HG02623 (cell line): ENCODE data around the gene FGFR4.
"Not testable (repeated sequence)": the region's sequence is repeated elsewhere in the genome, so short reads cannot be mapped to it uniquely, and the experiment has no call there.

ENCODE experiments used
- ATAC-seq: cut with Tn5 transposase; IDR thresholded peaks from one replicate; pipeline ENCODE4 v1.9.1; 2021; ENCODE audit warnings: moderate library complexity; ENCODE audit not compliant: unreplicated experiment

The FGFR4 gene

DNA sequence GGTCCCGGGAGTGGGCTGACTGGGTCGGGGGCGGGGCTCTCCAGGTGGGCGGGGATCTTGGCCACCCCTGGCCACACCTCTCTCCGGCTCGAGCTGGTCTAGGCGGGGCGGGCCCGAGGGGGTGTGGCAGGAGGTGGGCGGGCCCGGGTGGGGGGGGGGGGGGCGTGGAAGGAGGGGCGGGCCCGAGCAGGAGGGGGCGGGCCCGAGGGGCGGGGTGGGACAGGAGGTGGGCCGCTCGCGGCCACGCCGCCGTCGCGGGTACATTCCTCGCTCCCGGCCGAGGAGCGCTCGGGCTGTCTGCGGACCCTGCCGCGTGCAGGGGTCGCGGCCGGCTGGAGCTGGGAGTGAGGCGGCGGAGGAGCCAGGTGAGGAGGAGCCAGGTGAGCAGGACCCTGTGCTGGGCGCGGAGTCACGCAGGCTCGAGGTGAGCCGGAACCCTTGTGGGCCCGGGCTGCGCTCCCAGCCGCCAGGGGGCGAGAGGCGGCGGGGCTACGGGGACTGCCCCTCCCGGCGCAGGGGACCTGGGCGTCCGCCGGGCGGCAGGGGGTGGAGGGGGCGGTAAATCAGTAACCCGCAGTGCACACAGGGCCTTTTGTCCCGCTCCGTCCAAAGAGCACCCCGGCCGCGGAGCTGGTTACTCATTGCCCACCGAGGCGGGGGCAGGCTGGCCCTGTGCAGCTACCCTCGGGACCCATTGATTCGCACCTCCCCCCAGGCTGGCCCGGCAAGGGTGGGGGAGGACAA, at the start of gene FGFR4:
FGFR4 (plus strand) TSS at position 262 of the 744 bp plus-strand sequence. CDS start 2,688 bp downstream, outside the sequence.
- ATAC-seq, result peak; percentile 52

DNA sequence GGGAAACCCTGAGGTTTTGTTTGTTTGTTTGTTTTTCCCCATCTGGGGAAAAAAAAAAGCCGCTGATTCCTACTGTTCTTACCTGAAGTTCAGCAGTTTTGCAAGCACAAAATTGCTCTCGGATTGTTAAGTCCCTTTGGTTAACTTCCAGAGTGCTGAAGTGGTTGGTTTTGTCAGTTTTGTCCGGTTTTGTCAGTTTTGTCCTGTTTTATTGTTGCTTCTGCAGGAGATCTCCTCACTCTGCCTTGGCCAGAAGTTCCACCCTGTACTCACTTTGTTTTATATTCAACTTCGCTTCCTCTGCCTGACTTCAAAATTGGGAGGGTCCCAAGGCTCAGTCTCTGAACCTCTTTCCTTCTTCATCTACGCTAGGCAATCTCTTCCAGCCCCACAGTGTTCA, 49.8 kb upstream of the FGFR4 start:
- no peak for ATAC-seq

DNA sequence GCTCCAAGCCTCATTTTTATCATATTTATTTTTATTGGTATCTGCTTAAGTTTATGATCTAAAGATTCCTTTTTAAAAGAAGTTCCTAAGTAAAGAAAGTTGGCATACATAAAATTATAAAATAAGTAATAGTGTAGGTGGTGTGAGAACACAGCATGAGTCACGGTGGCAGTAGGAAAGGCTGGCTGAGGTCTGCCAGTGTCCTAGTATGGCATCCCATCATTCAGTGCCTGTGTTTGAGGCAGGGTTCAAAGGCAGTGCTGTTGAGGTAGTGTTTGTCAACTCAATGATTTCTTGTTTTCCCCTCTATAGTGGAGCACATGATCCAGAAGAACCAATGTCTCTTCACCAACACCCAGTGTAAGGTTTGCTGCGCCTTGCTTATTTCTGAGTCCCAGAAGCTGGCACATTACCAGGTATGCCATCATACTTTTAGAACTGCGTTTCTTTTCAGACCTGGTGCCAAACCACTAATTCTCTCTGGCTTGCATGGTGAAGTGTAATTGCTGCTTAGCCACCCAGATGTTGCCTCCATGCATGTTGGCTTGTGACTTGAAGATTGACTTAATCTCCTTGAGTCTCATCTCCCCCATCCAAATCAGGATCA, 45.8 kb upstream of the FGFR4 start:
- no peak for ATAC-seq

DNA sequence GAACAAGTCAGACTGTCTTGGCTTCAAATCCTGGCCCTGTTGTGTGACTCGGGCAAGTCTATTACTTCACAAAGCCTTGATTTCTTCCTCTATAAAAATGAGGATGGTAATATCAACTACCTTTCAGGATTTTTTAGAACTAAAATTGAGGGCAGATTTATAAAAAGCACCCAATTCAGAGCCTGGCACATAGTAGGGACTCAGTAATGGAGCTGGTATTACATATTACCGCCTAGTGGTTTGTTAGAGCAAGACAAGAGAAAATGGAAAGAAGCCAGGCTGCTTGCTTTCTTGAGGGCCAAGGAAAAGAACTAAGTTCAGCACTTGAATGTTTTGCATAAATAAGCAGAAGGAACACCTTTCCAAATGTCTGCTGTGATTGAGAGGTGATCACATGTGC, 44.8 kb upstream of the FGFR4 start:
- no peak for ATAC-seq

DNA sequence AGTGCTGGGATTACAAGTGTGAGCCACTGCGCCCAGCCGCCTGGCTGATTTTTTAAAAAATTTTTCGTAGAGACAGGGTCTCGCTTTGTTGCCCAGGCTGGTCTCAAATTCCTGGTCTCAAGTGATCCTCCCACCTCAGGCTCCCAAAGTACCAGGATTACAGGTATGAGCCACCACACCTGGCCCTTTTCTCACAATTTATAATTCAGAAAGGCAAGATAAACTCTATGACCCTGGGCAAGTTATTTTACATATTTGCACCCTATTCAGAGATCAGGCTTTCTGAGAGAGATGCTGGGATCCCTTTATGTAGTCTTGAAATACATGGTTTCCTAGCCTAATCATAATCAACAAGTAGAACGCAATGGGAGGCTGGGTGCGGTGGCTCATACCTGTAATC, 43.6 kb upstream of the FGFR4 start:
- no peak for ATAC-seq

DNA sequence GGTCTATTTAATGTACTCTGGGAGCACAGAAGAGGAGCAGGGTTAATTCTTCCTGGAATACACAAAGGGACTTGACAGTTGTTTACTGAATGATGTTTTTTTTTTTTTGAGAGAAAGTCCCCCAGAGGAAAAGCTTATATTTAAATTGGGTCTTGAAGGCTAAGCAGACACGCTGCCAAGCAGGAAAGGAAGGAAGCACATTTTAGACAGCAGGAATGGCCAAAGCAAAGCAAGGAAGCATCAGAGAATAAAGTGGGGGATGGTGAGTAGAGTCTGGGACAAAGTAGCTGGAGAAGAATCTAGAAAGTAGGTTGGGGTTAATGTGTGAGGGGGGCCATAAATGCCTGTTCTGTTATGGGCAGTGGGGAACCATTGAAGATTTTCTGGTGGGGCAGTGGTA, 42.8 kb upstream of the FGFR4 start:
- ATAC-seq, result no peak

DNA sequence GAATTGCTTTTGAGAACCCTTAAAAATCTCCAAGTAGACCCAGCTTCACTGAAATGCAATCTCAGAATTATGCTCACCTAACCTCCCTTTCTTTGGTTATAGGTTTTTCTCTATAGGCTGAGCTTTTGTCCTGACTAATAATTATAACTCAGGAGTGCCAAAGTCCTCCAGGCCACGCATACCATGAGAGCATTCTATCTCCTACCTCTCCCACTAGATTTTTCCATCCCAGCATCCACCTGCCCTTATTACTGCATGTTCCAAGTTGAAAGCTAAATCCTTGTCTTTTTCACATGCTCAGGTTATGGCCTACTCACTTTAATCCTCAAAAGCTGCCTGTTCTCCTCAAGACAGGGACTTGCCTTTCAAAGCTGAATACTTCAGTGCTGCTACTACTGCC, 42.1 kb upstream of the FGFR4 start:
- ATAC-seq, result no peak

GRCh38 chr5:177045631-177046030, 41.1 kb upstream of the FGFR4 start:
- no peak for ATAC-seq

DNA sequence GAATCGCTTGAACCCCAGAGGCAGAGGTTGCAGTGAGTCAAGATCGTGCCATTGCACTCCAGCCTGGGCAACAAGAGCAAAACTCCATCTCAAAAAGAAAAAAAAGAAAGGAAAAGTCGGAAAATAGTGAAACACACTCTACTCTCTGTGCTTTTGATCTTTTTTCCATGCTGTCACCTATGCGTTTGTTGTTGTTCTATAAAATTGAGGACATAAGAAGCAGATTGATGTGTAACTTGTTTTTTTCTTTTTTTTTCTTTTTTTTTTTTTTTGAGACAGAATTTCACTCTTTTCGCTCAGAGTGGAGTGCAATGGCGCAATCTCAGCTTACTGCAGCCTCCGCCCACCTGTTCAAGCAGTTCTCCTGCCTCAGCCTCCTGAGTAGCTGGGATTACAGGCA, 38.2 kb upstream of the FGFR4 start:
- ATAC-seq, result not testable (repeated sequence)

- no peak for ATAC-seq
These were observed 37.4 kb upstream of the FGFR4 start for GRCh38 chr5:177049285-177049684.

DNA sequence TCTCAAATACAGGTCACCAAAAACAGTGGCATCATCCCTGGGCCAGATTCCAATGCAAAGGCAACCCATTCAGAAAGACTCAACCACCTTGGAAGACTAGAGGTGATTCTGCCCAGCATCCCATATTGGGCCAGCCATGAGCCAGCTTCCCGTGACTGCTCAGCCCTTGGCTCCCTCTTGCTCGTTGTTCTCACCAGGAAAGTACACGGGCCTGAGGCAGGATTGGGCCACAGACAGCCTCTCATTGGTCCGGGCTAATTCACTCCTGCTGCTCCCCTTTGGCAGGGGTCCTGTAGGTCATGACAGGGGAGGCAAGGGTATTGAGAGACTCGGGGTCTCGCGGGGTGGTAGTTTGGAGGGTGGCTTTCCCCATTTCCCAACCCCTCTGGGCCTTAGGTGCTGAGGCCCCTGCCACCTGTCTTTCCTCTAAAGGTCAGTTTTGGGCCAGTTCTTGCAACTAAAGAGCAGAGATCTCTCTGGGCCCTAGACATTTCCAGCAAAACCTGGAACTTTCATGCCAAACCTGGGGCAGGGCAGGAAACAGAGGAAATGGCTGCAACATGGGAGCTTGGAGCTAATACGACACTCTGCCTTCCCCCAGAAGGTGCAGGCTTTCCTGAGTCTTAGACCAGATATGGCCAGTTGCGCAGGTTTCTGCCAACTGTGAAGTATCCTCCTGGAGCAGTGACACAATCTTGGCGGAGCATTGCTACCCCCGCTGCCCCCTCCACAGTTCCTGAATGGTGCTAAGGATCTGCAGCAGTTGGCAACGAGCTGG, 22.0 kb upstream of the FGFR4 start:
- ATAC-seq, result no peak

DNA sequence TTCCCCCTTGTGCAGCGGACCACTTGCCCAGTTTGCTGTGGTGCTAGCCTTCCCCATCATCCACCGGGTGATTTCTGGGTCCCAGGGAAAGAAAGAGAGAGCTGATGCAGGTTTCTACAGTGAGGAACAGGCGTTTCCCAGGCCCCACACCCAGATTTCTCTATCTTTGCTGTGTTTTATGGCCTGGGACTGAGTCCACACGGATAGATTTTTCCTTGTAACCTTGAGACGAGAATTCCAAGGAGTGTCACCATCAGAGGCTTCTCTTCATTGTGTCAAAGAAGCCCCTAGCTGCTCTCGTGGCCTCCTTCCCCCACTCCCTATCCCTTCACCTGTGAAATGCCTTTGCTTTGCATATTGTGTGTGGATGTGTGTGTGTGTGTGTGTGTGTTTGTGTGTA, 21.2 kb upstream of the FGFR4 start:
- no peak for ATAC-seq

GRCh38 chr5:177066224-177066623, 20.5 kb upstream of the FGFR4 start:
- ATAC-seq, result no peak

- ATAC-seq, result no peak
These were observed 19.2 kb upstream of the FGFR4 start for GRCh38 chr5:177067503-177067902.

DNA sequence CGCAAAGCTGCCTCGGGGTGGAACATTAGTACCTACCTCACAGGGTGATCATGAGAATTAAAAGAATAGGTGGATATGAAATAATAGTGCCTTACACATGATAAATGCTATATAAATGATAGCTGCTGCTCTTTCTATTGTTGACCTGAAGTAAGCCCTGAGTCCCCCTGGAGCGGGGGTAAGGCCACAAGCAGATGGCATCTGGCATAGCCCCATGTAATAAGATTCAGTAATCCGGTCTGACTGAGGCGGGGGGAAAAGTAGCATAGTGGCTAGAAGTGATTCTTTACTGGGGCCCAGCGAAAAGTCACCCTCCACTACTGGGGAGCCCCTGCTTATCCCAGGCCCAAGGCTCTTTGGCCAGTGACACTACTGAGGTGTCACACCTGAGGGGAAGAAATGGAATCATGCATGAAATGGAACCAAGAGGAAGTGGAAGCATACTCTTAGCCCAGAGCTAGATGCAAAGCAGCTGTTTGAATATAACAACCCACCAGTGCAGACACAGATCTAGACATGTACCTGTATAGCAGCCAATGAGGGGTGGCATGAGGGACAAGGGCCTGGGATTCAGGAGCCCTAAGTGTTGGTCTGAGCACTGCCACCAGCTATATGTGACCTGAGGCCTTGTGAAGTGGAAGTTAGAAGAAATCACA, 16.1 kb upstream of the FGFR4 start:
- ATAC-seq, result no peak

DNA sequence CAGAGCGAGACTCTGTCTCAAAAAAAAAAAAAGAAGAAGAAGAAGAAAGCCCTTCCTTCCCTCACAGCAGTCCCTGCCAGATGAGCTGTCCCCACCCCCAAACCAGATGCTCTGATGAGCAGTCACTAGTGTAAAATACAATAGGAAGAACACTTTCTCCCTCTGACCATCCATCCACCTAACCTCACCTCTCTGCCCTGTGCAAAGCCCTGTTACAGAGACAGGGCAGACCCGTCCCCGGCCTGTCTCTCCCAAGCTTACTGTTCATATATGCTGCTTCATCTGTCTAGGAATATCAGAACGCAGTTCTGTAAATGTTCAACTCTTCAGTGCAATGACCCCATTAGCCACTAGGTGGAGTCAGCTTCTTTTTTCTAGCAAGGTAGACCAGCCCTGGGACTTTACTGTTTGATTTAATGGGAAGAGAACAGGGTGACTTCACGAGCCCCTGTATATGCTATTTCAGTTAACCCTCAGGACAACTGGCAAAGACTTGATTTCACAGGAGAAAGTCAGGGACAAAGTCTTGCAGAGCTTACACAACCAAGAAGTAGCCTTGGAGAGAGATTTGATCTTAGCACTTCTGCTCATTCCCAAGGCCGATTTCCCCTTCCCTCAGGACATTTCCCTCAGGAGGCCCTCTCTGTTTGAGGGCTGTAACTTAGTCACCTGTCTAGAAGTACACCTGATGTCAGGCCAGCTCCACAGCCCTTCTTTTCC, 14.9 kb upstream of the FGFR4 start:
- ATAC-seq, result peak; percentile 61

DNA sequence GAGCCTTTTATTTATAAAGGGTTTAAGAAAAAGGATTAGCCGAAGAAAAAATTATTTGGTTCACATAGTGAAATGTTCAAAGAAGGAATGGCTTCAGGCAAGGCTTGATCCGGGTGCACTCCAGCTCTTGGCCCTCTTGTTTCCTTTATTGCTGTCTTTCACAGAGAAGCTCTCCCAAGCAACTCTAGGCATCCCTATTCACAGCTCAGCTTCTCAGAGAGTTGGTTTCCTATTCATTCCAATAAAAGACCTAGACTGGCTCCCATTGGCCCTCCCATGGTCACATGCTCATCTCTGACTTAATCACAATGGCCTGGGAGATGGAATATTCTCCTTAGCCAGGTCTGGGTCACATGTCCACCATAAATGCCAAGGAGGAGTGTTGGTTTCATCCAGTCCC, 9.4 kb upstream of the FGFR4 start:
- no peak for ATAC-seq

DNA sequence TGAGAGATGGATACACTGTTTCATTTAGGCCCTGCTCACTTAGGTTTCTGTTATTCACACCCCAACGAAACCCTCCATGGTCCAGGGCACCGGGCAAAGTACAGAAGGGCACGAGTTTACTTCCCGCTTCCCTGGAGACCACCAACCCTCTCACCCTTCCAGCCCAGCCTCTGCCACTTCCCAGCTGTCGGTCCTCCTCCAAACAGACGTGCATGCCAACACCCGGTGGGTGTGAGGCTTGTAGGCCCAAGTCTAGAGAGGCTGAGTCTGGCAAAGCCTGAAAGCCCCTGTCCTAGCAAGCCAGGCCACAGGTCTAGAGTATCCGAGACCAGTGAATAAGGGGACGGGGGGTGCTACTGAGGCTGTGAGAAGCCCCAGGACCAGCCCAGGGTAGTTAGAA, 7.1 kb upstream of the FGFR4 start:
- ATAC-seq, result no peak

DNA sequence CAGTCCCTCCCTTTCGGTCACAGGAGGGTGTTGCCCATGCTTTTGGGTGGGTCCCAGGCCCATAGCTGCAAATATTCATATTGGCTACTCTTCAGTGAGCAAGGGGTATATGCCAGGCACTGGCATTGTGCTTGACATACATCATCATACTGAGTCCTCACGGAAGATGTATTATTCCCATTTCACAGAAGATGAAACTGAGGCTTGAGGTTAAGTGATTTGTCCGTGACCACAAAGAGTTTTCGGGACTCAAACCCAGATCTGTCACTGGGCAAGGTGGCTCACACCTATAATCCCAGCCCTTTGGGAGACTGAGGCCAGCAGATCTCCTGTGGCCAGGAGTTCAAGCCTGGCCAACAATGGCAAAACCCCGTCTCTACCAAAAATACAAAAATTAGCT, 6.5 kb upstream of the FGFR4 start:
- no peak for ATAC-seq

GRCh38 chr5:177081859-177082258, 4.9 kb upstream of the FGFR4 start:
- no peak for ATAC-seq

GRCh38 chr5:177083357-177083756, 3.4 kb upstream of the FGFR4 start:
- ATAC-seq, result no peak
